Liver (tissue), 9 donors: ENCODE measurements around the gene MGAT4C. TPM values are rescaled to one million over a fixed set of nuclear protein-coding genes. Genes with fewer than 3 reads are reported as not detected.
"Not testable (repeated sequence)": the region's sequence is repeated elsewhere in the genome, so short reads cannot be mapped to it uniquely, and the experiment has no call there.

Experiments
- DNase-seq: peaks from one replicate; pipeline ENCODE4 v3.0.0-alpha.2; 2017; ENCODE audit warnings: low spot score
- H3K27ac ChIP-seq, 2 donors: one replicate each; pipeline ENCODE4 v1.7.0; 2013; ENCODE audit warnings: inconsistent platforms in 2 of 2, low read length in 2 of 2, control low read depth in 1 of 2, low read depth in 1 of 2, mild to moderate bottlenecking in 1 of 2
- H3K27me3 ChIP-seq, 4 donors: one replicate each; pipeline versions ENCODE4 v1.6.1 to v1.7.0; 2013; ENCODE audit warnings: low read length in 3 of 4, inconsistent platforms in 1 of 4, mild to moderate bottlenecking in 1 of 4, moderate library complexity in 1 of 4; ENCODE audit not compliant: control insufficient read depth in 4 of 4, insufficient read depth in 4 of 4
- H3K36me3 ChIP-seq, 4 donors: one replicate each; pipeline versions ENCODE4 v1.6.1 to v1.7.0; 2013; ENCODE audit warnings: low read length in 3 of 4, mild to moderate bottlenecking in 3 of 4, low read depth in 1 of 4, moderate library complexity in 1 of 4; ENCODE audit not compliant: control insufficient read depth in 4 of 4, insufficient read depth in 3 of 4
- H3K4me1 ChIP-seq, 4 donors: one replicate each; pipeline versions ENCODE4 v1.6.1 to v1.7.0; 2013; ENCODE audit warnings: low read length in 3 of 4, mild to moderate bottlenecking in 3 of 4, moderate library complexity in 1 of 4; ENCODE audit not compliant: control insufficient read depth in 4 of 4, insufficient read depth in 4 of 4
- H3K4me3 ChIP-seq, 3 donors: one replicate each; pipeline versions ENCODE4 v1.6.1 to v1.7.0; 2013; ENCODE audit warnings: low read length in 3 of 3, control low read depth in 1 of 3, low read depth in 1 of 3, mild to moderate bottlenecking in 1 of 3
- H3K9ac ChIP-seq, 2 donors: one replicate each; pipeline ENCODE4 v1.7.0; 2013; ENCODE audit warnings: low read length in 2 of 2, mild to moderate bottlenecking in 2 of 2, moderate library complexity in 2 of 2, control low read depth in 1 of 2, low read depth in 1 of 2
- H3K9me3 ChIP-seq, 4 donors: one replicate each; pipeline versions ENCODE4 v1.6.1 to v1.7.0; 2013; ENCODE audit warnings: low read length in 3 of 4; ENCODE audit not compliant: control insufficient read depth in 4 of 4
- EGR1 ChIP-seq, 2 donors: IDR thresholded peaks; 2 replicates each; pipeline ENCODE4 v1.6.1; 2016 to 2018; ENCODE audit warnings: antibody characterized with exemption in 2 of 2, low read depth in 2 of 2
- FOXA1 ChIP-seq: IDR thresholded peaks from 2 replicates; pipeline ENCODE4 v1.6.1; 2016; ENCODE audit warnings: antibody characterized with exemption
- FOXA2 ChIP-seq: IDR thresholded peaks from 2 replicates; pipeline ENCODE4 v1.6.1; 2016; ENCODE audit warnings: antibody characterized with exemption
- GABPA ChIP-seq, 2 donors: IDR thresholded peaks in 1 of 2; conservative IDR thresholded peaks in 1 of 2; 2 replicates each; pipeline ENCODE4 v1.6.1; 2016; ENCODE audit warnings: antibody characterized with exemption in 2 of 2, mild to moderate bottlenecking in 1 of 2, moderate library complexity in 1 of 2
- HNF4A ChIP-seq, 2 donors: conservative IDR thresholded peaks; 2 replicates each; pipeline ENCODE4 v1.6.1; 2016; ENCODE audit warnings: antibody characterized with exemption in 2 of 2, mild to moderate bottlenecking in 2 of 2
- HNF4G ChIP-seq: IDR thresholded peaks from 2 replicates; pipeline ENCODE4 v1.6.1; 2016; ENCODE audit warnings: antibody characterized with exemption
- NR2F2 ChIP-seq: IDR thresholded peaks from 2 replicates; pipeline ENCODE4 v1.6.1; 2016; ENCODE audit warnings: antibody characterized with exemption
- RAD21 ChIP-seq, 2 donors: IDR thresholded peaks; 2 replicates each; pipeline ENCODE4 v1.6.1; 2016; ENCODE audit warnings: antibody characterized with exemption in 2 of 2, mild to moderate bottlenecking in 2 of 2
- RXRA ChIP-seq, 2 donors: IDR thresholded peaks; 2 replicates each; pipeline ENCODE4 v1.6.1; 2017 to 2018; ENCODE audit warnings: antibody characterized with exemption in 2 of 2, mild to moderate bottlenecking in 1 of 2
- SP1 ChIP-seq: IDR thresholded peaks from 2 replicates; pipeline ENCODE4 v1.6.1; 2018; ENCODE audit warnings: antibody characterized with exemption, mild to moderate bottlenecking
- TAF1 ChIP-seq: conservative IDR thresholded peaks from 2 replicates; pipeline ENCODE4 v1.6.1; 2016; ENCODE audit warnings: antibody characterized with exemption, mild to moderate bottlenecking
- YY1 ChIP-seq: IDR thresholded peaks from 2 replicates; pipeline ENCODE4 v1.6.1; 2016; ENCODE audit warnings: antibody characterized with exemption, mild to moderate bottlenecking
- WGBS: extraction: QIAGEN DNeasy Blood & Tissue Kit; methylation state at CpG from one replicate; pipeline ENCODE4 v1.1.7; 2013; 5-methylcytosine and 5-hydroxymethylcytosine counted together
- polyA plus RNA-seq, 2 donors: library from polyadenylated mRNA; stranded (reverse) in 1 of 2; unstranded in 1 of 2; fragments of 200-250 nt in 1 of 2; fragments of >200 nt in 1 of 2; fragmentation: Nextera tagmentation in 1 of 2; extraction: Ambion mirVana in 1 of 2; gene quantifications; one replicate each; pipeline versions ENCODE4 v1.2.1 to v1.2.3, GENCODE V29; 2013 to 2015
- total RNA-seq, 2 donors: library from RNA; depleted of rRNA; stranded (reverse); fragments of >200 nt; gene quantifications; one replicate each; pipeline ENCODE4 v1.2.3, GENCODE V29; 2014
- TF ChIP-seq, protein P1 (sequence below): IDR thresholded peaks from 2 replicates; pipeline ENCODE4 v1.6.1; 2016; ENCODE audit warnings: antibody characterized with exemption
- TF ChIP-seq, protein P2 (sequence below): IDR thresholded peaks from 2 replicates; pipeline ENCODE4 v1.6.1; 2016; ENCODE audit warnings: antibody characterized with exemption, mild to moderate bottlenecking
- TF ChIP-seq, protein P3 (sequence below): fragments of 150-350 bp; IDR thresholded peaks from 2 replicates; pipeline ENCODE4 v1.5.1; 2017; ENCODE audit warnings: improper control_type of control experiment, low read depth, low read length; ENCODE audit not compliant: missing input control
- TF ChIP-seq, protein P4 (sequence below): IDR thresholded peaks from 2 replicates; pipeline ENCODE4 v1.6.1; 2016; ENCODE audit warnings: antibody characterized with exemption
- donor health status: healthy.
- donor health status: healthy.
- donor health status: healthy.
- donor health status: healthy.
- donor health status: healthy.

The MGAT4C gene
- under 1 TPM; 0.08 to 0.65 TPM for total RNA-seq
- under 1 TPM; 0.02 to 0.10 TPM for polyA plus RNA-seq

DNA sequence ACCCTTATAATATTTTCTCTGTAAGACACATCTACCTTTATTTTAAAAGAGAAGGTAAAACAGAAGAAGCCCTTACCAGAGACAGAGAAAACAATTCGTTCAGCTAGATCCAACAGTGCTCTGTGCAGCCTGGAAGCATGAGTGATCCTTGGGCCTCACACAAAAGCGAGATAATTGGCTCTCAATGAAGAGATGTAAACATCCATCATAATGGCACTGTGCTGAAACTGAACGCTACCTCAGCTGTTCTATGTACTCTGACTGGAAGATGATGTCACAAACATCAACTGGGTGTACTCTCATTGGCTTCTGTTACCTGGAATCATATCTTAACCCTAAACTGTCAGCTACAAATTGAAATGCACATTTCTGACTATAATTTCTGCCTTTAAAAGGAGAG, at the start of gene MGAT4C:
TSS of gene MGAT4C (minus strand) at position 229 of the 400 bp plus-strand sequence.
- Histone ChIP-seq H3K9me3 (no peaks in the 10 kb centered on the region), H3K4me1 (no peaks in the 10 kb centered on the region), H3K9ac (no peak within 1 kb of the TSS), H3K27me3 (peaks cover 0 to 4% (median under 1%) of the 10 kb centered on the region in 4 donors), H3K27ac (no peak within 1 kb of the TSS), H3K4me3 (no peak within 1 kb of the TSS), H3K36me3 (no peaks in the 10 kb centered on the region)
- WGBS = 31% methylated on average over 3 of the region's 3 CpGs
- no peak for DNase-seq
- no peak for TF ChIP-seq SP1

DNA sequence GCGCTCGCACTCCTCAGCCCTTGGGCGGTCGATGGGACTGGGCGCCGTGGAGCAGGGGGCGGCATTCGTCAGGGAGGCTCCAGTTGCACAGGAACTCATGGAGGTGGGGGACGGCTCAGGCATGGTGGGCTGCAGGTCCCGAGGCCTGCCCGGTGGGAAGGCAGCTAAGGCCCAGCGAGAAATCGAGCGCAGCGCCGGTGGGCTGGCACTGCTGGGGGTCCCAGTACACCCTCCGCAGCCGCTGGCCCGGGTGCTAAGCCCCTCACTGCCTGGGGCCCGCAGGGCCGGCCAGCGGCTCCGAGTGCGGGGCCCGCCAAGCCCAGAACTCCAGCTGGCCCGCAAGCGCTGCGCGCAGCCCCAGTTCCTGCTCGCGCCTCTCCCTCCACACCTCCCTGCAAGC, 40.2 kb upstream of the MGAT4C start:
- not testable (repeated sequence) for H3K27ac ChIP-seq, DNase-seq, H3K4me3 ChIP-seq, H3K4me1 ChIP-seq, H3K9ac ChIP-seq, H3K36me3 ChIP-seq, H3K27me3 ChIP-seq, H3K9me3 ChIP-seq
- 90% methylated on average over 31 of the region's 31 CpGs for WGBS

DNA sequence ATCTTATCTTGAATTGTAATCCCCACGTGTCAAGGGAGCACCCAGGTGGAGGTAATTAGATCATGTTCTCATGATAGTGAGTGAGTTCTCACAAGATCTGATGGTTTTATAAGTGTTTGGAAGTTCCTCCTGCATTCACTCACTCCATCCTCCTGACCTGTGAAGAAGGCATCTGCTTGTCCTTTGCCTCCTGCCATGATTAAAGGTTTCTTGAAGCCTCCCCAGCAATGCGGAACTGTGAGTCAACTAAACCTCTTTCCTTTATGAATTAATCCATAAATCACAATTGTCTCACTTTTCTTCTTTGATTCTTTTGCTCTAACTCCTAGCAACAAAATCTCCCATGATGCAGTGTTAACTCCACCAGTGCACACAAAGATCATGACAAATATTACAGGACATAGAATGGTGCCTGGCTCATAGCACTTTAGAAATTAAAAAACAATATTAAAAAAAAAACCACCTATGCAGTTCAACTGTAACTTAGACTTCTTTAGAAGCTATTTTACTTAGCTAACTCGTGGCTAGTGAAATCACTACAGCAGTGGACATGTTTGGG, 37.6 kb upstream of the MGAT4C start:
- no peak overlapping the region for H3K27ac ChIP-seq
- H3K27me3 ChIP-seq = no peaks in the 10 kb centered on the region
- H3K9ac ChIP-seq = no peak overlapping the region
- no peaks in the 10 kb centered on the region for H3K9me3 ChIP-seq
- 40% methylated on average over 3 of the region's 3 CpGs for WGBS
- DNase-seq = no peak
- no peaks in the 10 kb centered on the region for H3K36me3 ChIP-seq
- H3K4me1 ChIP-seq = no peaks in the 10 kb centered on the region
- no peak overlapping the region for H3K4me3 ChIP-seq
- no peak for TF ChIP-seq EGR1 (IDR thresholded peaks at IDR 0.05; ENCODE audit: low read depth in 2 of 2)
- TF ChIP-seq HNF4G = no peak
- TF ChIP-seq, protein P1, sequence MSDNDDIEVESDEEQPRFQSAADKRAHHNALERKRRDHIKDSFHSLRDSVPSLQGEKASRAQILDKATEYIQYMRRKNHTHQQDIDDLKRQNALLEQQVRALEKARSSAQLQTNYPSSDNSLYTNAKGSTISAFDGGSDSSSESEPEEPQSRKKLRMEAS = no peak
- TF ChIP-seq, protein P2, sequence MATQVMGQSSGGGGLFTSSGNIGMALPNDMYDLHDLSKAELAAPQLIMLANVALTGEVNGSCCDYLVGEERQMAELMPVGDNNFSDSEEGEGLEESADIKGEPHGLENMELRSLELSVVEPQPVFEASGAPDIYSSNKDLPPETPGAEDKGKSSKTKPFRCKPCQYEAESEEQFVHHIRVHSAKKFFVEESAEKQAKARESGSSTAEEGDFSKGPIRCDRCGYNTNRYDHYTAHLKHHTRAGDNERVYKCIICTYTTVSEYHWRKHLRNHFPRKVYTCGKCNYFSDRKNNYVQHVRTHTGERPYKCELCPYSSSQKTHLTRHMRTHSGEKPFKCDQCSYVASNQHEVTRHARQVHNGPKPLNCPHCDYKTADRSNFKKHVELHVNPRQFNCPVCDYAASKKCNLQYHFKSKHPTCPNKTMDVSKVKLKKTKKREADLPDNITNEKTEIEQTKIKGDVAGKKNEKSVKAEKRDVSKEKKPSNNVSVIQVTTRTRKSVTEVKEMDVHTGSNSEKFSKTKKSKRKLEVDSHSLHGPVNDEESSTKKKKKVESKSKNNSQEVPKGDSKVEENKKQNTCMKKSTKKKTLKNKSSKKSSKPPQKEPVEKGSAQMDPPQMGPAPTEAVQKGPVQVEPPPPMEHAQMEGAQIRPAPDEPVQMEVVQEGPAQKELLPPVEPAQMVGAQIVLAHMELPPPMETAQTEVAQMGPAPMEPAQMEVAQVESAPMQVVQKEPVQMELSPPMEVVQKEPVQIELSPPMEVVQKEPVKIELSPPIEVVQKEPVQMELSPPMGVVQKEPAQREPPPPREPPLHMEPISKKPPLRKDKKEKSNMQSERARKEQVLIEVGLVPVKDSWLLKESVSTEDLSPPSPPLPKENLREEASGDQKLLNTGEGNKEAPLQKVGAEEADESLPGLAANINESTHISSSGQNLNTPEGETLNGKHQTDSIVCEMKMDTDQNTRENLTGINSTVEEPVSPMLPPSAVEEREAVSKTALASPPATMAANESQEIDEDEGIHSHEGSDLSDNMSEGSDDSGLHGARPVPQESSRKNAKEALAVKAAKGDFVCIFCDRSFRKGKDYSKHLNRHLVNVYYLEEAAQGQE = no peak
- TF ChIP-seq RAD21 (IDR thresholded peaks at IDR 0.05) = no peak
- no peak for TF ChIP-seq FOXA2
- TF ChIP-seq TAF1 = no peak
- no peak for TF ChIP-seq RXRA (IDR thresholded peaks at IDR 0.05)
- no peak for TF ChIP-seq FOXA1
- TF ChIP-seq, protein P3, sequence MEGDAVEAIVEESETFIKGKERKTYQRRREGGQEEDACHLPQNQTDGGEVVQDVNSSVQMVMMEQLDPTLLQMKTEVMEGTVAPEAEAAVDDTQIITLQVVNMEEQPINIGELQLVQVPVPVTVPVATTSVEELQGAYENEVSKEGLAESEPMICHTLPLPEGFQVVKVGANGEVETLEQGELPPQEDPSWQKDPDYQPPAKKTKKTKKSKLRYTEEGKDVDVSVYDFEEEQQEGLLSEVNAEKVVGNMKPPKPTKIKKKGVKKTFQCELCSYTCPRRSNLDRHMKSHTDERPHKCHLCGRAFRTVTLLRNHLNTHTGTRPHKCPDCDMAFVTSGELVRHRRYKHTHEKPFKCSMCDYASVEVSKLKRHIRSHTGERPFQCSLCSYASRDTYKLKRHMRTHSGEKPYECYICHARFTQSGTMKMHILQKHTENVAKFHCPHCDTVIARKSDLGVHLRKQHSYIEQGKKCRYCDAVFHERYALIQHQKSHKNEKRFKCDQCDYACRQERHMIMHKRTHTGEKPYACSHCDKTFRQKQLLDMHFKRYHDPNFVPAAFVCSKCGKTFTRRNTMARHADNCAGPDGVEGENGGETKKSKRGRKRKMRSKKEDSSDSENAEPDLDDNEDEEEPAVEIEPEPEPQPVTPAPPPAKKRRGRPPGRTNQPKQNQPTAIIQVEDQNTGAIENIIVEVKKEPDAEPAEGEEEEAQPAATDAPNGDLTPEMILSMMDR = no peak
- no peak for TF ChIP-seq GABPA (IDR thresholded peaks at IDR 0.05 in 1 of 2, conservative IDR thresholded peaks at IDR 0.05 in 1 of 2)
- TF ChIP-seq, protein P4, sequence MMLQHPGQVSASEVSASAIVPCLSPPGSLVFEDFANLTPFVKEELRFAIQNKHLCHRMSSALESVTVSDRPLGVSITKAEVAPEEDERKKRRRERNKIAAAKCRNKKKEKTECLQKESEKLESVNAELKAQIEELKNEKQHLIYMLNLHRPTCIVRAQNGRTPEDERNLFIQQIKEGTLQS = no peak
- no peak for TF ChIP-seq HNF4A (conservative IDR thresholded peaks at IDR 0.05)
- no peak for TF ChIP-seq YY1
- TF ChIP-seq SP1 = no peak
- TF ChIP-seq NR2F2 = no peak
